Measurements from ENCODE around the gene BLACAT1.

DNA sequence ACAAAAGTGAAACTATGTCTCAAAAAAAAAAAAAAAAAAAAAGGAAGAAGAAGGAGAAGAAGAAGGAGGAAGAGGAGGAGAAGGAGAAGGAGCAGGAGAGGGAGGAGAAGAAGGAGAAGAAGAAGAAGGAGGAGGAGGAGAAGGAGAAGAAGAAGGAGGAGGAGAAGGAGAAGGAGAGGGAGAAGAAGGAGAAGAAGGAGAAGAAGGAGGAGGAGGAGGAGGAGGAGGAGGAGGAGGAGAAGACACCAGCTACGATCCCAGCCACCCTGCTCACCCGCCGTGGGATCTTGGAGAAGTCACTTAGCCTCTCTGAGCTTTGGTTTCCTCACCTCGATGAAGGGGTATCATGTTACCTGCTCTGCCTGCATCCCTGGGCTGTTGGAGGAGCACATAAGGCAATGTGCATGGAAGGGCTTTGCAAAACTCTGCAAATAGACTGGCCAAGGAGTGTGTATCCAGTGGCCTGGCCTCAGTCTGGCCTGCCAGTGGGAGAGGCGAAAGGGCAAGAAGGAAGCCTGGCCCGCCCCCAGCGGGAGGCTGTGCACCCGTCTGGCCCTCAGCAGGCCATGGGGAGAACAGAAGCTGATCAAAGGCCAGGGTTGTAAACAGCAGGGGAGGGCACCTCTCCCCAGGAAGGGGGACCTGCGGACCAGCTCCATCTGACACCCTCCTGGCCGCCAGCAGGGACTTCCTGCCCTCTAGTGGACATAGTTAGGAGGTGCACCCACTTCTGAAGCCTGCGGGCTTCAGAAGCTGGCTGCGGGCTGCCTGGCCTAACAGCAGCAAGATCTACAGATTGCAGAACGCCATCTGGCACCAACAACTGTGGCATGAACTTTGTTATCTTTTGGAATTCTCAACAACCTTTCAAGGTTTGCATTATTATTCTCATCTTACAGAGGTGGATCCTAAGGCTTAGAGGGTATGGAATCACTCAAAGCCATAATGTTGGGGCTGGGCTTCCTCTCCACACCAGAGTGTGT, 29.4 kb upstream of the BLACAT1 start:
- TF ChIP-seq SNAI2 (CRISPR knock-in tag; IDR thresholded peaks at IDR 0.05), result no peak
- TF ChIP-seq, protein P1, sequence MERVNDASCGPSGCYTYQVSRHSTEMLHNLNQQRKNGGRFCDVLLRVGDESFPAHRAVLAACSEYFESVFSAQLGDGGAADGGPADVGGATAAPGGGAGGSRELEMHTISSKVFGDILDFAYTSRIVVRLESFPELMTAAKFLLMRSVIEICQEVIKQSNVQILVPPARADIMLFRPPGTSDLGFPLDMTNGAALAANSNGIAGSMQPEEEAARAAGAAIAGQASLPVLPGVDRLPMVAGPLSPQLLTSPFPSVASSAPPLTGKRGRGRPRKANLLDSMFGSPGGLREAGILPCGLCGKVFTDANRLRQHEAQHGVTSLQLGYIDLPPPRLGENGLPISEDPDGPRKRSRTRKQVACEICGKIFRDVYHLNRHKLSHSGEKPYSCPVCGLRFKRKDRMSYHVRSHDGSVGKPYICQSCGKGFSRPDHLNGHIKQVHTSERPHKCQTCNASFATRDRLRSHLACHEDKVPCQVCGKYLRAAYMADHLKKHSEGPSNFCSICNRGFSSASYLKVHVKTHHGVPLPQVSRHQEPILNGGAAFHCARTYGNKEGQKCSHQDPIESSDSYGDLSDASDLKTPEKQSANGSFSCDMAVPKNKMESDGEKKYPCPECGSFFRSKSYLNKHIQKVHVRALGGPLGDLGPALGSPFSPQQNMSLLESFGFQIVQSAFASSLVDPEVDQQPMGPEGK (CRISPR knock-in tag; IDR thresholded peaks at IDR 0.05; ENCODE audit: borderline replicate concordance), result no peak
- no peak for TF ChIP-seq ZFP30 (CRISPR knock-in tag; IDR thresholded peaks at IDR 0.05)
- TF ChIP-seq RARB (CRISPR knock-in tag; IDR thresholded peaks at IDR 0.05), result no peak
- no peak for TF ChIP-seq TOX (CRISPR knock-in tag; IDR thresholded peaks at IDR 0.05; ENCODE audit: borderline replicate concordance)
- no peak for TF ChIP-seq ZNF565 (CRISPR knock-in tag; conservative IDR thresholded peaks at IDR 0.05; ENCODE audit: low read depth)
- no peak for TF ChIP-seq PPARA (CRISPR knock-in tag; IDR thresholded peaks at IDR 0.05; ENCODE audit: borderline replicate concordance)
- peak; percentile 63; the same call in 1 of the 2 replicates for TF ChIP-seq TCF4 (CRISPR knock-in tag; IDR thresholded peaks at IDR 0.05; ENCODE audit: borderline replicate concordance)
